ENCODE data around the gene C16orf95.

- TF ChIP-seq CTCF (IDR thresholded peaks at IDR 0.05): no peak
- TF ChIP-seq MAZ (IDR thresholded peaks at IDR 0.05; ENCODE audit: borderline replicate concordance, low read depth, low read length): no peak
- TF ChIP-seq, protein P1, sequence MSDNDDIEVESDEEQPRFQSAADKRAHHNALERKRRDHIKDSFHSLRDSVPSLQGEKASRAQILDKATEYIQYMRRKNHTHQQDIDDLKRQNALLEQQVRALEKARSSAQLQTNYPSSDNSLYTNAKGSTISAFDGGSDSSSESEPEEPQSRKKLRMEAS (IDR thresholded peaks at IDR 0.05): no peak
- no peak for TF ChIP-seq MAFK (IDR thresholded peaks at IDR 0.05; ENCODE audit: partially characterized antibody)
- TF ChIP-seq HOXB13 (CRISPR knock-in tag; IDR thresholded peaks at IDR 0.05; ENCODE audit: low read depth): no peak
- no peak for TF ChIP-seq CEBPB (IDR thresholded peaks at IDR 0.05)
Measured at GRCh38 chr16:87331241-87331801, 14.1 kb upstream of the C16orf95 start.

Data from A549 (cell line).